ENCODE results near the gene TEPSIN.
"Not testable (repeated sequence)": the region's sequence is repeated elsewhere in the genome, so short reads cannot be mapped to it uniquely, and the experiment has no call there.

TEPSIN gene

DNA sequence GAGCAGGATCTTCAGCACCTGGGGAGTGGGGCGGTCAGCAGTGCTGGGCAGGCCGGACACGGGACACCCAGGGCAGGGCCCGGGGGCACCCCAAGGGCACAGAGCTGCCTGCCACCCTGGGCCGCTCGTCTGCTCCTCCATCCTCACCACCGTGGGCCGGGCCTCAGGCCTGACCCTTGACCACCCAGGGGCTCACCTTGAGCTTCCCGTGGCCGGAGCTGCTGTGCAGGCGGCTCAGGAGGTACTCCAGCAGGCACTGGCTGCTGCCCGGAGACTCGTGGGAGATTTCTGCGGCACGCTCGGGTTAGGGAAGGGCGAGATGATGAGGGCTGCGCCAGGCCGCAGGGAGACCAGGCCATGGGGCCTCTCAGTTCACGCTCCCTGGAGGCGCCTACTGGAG is 2.1 kb downstream of the TEPSIN start:
- no peak for DNase-seq

DNA sequence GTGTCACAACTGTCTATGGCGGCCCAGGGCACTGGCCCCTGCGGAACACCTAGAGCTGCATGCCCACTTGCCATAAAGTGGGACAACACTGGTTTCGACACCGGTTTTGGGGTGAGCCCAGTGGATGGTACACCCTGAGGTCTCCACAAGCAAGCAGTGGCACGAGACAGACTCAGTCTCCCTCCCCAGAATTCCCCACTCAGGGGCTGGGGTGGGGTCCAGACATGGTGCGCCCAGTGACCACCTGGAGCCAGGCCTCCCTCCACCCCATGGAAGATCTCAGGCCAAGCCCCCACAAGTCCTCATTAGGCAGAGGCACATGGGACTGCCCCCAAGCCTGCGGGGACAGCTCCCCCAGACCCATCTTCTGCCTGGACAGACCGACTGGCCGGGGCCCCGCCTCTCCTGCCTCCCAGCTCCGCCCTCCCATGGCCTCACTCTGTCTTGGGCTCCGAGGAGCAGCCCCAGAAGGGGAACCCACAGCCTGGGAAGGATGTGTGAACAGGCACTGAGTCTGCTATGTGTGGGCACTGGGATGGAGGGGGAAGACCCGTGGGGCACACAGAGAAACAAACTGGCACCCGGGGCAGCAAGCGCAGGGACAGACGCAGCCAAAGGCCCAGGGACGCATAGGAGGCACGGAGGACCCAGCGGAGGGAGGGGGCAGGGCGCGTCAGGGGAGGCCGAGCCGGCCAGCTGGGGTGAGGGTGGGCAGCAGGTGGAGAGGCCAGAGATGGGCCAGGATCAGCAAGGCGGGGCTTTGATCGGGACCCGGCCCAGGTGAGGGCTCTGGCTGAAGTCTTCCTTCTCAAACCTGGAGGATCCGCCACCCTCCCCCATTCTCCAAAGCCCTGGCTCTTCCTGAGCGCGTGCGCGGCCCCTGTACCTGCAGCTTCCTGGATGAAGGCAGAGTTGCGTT is 2.8 kb downstream of the TEPSIN start:
- no peak for DNase-seq

DNA sequence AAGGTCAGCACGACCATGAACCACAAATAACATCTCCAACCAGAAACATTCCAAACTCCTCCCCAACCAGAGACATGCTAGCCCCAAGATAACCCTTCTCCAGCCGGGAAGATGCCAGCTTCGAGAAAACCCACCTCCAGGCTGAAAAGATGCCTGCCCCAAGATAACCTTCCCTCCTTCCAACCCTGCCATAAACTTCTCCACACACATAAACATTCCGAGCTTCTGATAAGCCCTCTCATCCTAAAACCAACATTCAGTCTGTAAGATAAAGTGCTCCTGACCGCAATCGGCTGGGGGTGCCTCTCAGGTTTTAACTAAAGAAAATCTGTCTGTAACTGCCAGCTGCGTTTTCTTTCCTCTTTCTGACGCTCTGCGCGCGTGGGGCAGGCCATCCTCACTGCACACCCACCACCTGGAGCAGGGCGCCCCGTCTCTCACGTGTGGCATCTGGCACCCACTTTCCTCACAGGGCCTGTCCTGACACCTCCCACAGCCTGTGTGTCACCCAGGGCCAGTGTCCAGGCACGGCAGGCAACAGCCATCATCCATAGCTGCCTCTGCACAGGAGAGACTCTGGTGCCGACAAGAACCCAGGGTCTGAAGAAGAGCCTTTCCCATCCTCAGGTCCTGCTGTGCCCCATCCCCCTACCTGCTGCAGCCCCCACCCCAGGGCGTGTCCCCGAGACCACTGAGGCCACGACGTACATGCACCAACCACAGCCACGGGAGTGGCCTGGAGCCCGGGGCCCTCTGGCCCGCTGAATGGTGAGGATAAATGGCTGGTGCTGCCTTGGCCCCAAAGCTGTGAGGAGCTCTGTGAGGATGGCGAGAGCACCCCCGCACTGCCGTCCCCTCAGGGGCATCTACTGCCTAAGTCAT is 3.7 kb downstream of the TEPSIN start:
- DNase-seq: no peak

DNA sequence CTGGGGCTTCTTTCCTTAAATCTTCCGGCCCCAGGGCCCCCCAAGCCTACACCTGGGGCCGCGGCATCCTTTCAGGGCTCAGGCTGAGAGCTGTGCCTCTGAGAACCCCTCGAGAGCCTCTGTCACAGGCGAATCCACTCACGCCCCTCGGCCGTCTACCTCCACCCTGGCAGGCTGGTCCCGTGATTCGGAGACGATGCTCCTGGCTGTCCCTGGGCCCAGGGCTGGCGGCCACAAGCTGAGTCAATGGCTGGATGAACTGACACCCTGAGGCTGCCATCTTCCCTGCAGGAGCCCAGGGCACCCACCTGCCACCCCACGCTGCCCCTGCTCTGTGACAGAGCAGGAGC is 4.4 kb downstream of the TEPSIN start:
- no peak for DNase-seq

DNA sequence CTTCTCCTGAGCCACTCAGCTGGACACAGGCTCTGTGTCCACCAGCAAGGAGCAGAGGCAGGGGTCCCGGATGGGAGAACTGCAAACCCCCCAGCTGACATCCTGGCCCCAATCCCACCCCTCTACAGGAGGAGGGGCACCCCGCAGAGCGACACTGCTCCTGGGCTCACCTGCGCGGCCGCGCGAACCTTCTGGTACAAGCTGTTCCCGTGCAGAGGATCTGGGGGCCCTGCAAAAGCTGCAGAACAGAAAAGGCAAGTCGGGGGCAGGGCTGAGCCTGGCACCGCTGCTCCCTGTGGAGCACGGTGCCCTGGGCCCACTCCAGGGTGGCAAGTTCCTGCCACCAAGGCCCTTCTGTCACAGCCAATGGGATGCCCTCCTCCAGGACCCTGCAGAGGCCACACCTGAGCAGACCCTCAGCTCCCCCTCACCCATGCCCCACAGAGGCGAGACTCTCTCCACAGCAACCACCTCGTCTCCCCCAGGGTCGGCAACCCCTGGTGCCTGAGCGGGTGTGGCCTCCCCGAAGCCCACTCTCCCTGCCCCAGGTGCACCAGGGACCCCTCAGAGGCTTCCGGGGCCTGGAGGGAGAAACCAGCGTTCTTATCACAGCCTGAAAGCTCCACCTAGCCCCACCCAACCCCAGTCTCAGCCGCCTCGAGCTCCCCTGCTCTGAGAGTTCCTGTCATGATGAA is 4.9 kb downstream of the TEPSIN start:
- DNase-seq: no peak

DNA sequence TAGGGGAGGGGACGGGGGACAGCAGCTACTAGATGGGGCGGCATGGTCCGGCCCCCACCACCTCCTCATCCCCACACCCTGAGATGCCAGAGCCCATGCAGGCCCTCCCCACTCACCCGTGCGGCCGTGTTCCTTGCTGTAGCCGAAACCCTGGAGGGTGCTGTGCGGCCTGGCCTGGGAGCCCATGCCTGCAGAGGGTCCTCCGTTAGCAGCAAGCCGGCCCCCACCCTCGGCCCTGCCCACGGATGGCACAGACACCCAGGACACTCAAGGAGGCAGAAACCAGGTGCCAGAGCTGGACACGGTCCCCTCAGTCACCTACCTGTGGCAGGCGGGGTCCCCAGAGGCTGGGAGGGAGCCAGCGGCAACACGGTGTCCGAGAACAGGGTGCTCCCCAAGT is 5.5 kb downstream of the TEPSIN start:
- DNase-seq: no peak

DNA sequence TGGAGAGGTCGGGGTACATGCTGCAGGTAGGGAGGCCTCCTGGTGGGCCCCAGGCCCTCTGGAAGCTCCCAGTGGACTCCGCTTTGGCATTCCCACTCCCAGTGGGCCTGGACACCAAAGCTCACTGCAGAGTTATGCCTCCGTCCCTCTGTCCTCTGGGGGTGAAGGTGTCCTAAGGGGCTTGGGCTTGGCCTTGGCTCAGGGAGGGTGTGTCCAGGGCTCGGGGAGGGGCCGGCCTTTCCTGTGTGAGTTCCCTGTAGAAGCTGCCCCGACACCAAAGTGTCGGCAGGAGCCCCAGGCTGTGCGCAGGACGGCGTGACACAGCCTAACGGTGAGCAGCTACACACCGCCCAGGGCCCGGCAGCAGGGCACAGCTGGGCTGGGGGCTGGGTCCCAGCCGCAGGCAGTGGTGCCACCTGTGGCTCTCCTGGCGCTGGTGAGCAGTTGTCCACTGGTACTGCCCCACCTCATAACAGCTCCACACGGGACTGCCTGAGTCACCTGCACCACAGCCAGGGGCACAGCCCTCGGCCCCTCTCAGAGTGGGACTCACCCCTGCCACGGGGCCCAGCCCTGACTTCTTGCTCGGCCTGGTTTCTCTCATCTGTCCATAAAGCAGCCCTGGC is 6.1 kb downstream of the TEPSIN start:
- DNase-seq: no peak

DNA sequence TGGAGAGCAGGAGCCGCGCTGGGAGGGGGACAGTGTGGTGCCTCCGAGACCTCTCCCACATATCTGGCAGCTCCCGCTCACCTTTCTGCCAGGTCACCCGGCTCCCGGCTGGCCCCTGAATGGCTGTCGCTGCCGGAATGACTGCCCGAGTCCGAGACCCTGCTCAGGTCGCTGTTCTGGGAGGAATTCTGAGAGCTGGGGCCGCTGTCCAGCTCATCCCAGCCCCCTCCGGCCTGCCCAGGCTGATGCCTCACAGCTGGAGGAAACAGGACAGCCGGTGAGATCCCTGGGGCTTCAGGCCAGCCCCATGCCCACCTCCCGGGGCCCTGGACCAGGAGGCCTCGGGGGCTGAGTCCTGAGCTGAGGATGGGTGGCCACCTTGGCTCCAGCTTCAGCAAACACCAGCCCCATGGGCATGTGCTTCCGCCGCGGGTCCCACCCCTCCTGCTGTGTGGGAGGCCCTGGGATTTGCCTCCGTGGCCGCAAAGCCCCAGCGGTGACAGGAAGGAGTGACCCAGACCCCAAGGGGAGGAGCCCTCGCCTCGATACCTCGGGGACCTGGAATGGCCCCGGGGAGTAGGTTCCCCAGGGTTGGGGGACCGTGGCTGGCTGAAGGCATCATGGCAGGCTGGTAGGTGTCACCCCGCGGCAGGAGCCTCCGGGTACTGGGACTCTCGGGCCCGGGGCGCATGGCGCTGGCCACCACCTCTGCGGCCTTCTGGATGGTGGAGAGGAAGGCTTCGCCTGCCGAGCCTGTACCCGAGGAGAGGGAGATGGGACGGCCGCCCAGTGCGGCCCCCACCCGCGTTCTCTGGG is 6.9 kb downstream of the TEPSIN start:
- no peak for DNase-seq

DNA sequence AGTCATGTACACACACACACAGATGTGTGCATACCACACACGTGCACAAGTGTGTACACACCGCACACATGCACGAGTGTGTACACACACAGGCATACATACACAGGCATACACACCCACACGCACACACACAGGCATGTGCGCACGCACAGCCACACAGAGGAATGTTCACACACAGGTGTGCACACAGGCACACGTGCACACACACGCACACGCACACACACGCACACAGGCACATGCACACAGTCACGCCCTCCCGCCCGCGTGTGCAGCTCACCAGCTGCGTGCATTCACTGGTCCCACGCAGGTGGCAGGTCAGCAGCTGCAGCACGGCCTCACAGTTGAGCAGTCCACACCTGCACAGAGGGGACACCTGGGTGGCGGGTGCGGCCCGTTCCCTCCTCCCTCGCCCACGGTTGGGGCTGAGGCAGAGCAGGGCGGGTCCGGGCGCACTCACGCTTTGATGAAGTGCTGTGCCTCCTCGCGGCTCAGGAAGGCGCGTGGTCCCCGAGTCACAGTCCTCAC is 7.7 kb downstream of the TEPSIN start:
- DNase-seq: no peak

DNA sequence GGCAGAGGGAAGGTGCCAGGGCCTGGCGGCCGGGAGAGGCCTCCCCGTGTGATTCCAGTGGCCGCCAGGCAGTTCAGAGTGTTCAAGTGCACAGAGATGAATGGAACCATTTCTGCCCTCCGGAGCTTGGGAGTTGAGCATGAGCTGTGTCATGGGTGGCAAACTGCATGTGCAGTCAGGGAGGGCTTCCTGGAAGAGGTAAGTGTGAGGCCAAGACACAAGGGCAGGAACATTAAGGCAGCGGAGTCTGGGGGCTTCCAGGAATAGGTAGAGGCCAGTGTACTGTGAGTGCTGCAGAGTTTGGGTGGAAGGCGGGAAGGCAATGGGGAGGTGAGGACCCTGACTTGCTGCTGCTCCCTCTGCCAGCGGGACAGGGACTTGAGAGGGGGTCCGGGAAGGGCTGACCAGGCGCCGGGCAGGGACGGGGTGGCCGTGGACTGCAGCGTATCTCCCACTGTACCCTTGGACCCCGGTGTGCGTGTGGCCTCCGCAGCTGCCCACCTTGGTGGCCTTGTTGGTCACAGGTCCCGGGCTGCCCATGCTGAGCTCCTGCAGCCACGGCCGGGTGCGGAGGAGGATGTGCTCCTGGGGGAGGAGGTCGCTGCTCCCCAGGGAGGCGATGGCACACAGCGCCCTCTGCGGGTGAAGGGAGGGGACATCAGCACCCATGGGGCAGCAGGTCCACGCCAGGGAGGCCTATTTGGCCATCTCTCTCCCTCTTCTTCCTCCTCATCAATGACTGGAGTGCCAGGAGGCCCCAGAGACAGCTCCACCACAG is 8.6 kb downstream of the TEPSIN start:
- DNase-seq: no peak

DNA sequence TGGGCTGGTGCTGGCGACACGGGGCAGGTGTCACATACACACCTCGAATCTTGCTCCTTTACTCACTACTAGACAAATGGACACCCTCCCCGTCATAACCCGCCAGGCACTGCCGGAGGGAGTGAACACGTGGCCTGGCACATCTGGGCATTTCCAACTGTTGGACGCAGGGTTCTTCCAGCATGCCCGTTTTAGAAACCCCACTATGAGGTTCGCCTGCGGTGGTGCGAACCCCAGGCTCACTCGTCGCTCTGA is 9.3 kb downstream of the TEPSIN start:
- no peak for DNase-seq

DNA sequence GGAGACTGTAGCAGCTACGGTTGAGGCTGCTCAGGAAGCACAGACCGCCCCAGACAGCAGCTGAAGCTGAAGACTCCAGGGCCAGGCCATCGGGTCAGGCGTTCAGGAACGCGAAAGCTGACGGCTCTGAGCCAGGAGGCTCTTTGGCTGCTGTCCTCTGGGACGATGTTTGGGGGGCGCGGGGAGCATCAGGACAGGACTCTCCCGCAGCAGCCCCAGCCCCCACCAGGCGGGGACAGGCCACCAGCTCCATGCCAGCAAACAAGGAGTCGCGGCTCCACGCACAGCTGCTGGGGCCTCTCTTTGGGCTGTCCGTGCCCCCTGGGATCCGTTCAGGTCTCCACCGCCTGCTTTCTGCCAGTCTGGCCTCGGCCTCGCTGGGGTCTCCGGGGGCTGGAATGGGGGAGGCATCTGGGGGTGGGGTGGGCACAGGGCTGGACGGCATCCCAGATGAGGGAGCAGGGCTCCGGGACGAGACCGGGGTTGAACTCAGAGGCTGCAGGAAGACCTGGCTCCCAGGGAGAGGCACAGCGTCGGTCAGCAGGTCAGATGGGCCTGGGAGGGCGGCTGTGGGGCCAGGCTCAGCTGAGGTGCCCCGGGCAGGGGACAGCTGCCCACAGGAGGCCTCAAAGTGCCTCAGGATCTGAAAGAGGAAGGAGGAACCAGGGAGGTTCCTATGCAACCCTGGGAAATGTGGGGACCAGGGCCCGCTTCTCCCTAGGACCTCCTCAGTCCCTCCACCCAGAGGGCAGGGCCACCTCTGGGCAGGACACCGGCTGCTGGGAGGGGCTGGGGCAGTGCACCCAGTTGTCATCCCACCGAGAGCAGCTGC is 9.8 kb downstream of the TEPSIN start:
- DNase-seq: peak in 1 of 14 donors; percentile 52

DNA sequence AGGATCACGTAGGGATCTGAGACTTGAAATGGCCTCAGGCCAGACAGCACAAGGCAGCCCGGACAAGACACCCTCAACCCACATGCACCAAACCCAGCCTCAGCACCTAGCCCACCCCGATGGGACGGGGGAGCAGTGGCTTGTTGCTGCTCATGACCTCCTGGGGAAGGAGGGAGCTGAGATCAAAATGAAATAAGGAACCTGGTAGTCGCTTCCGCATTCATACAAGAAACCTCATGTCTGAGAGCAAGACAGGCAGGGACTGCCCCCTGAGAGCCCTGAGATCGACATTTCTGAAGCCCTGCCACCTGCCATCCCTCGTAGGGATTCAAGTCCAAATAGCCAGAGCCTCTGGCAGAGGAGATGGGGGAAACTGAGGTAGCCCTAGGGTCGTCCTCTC is 10.4 kb downstream of the TEPSIN start:
- peak in 4 of 14 donors; percentile 19 to 52 (median 32) for DNase-seq

DNA sequence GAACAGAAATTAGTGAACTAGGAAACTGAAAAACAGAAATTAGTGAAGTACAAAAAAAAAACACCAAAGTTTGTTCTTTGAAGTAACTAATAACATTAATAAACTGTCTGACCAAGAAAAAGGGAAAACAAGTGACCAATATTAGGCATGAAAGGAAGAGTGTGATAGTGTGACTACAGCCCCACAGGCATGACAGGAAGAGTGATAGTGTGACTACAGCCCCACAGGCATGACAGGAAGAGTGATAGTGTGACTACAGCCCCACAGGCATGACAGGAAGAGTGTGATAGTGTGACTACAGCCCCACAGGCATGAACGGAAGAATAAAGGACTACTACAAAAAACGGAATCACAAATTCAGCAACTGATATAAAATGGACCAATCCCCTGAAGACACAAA is 11.2 kb downstream of the TEPSIN start:
- DNase-seq: not testable (repeated sequence)

DNA sequence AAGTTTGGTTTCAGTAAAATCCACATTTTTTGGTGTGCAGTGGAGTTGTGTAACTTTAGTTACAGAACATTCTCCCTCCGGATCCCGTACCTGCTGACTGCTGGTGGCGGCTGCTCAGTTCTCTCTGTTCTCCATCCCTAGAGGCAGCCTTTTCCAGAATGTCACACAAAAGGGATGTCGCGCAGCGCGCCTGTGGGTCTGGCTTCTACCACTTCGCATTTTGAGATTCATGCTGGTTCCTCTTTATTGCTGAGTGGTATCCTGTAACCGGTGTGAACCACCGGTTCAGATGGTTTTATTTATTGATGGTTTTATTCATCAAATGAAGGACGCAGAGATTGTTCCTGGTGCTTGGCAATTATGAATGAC is 15.1 kb downstream of the TEPSIN start:
- no peak for DNase-seq

DNA sequence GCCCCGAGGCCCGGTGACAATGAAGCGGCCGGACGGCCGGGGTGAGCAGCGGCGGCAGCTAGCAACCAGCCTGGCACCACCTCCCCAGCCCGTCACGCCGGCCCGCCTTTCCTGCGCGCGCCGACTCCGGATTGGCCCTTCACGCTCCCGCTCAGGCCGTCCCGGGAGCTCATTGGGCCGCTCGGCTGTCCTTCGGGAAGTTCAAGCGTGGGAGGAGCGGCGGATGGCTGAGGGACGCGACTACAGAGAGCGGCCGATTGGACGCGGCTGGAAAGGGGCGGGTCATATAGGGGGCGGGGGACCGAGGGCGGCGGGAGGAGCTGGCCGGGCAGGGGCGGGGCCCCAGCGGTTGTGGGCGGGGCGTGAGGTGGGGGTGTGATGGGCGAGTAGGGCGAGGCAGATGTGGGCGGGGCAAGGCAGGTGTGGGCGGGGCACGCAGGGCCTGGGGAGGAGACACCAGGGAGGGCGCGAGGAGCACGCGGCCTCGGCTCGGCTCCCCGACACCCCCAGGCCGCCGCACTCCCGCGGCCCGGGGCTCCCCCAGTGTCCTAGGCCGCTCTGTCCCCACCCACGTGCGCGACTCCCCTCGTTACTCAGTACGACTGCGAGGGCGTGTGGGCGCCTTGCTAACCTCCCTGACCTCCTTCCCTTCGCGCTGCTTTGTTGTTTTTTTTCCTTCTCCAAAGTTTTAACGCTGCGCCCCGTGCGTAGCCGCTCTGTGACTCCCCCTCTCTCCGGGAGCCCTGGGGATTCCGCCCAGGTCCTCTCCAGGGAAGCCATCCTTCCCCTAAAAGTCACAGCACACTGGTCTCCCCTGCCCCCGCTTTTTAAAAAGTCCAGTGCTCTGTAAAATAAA is 15.7 kb downstream of the TEPSIN start, which contains the start of gene CEP131:
CEP131 (minus strand) TSS at position 60 of the 856 bp plus-strand sequence. CDS start 2,909 bp downstream, outside the sequence.
- peak; percentile 90 to 99 (median 97) for DNase-seq

DNA sequence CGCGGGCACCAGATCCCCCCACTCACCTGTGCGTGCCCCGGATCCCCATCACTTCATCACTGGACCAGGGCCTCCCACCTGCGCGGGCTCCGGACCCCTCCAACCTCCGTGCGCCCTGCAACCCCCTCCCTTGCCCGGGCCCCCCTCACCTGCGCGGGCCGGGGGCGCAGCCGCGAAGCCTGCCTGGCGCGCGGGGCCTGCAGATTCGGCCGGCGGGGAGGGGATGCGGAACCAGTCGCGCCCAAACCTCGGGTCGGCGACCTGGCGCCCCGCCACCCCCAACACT is 16.3 kb downstream of the TEPSIN start:
- no peak for DNase-seq

DNA sequence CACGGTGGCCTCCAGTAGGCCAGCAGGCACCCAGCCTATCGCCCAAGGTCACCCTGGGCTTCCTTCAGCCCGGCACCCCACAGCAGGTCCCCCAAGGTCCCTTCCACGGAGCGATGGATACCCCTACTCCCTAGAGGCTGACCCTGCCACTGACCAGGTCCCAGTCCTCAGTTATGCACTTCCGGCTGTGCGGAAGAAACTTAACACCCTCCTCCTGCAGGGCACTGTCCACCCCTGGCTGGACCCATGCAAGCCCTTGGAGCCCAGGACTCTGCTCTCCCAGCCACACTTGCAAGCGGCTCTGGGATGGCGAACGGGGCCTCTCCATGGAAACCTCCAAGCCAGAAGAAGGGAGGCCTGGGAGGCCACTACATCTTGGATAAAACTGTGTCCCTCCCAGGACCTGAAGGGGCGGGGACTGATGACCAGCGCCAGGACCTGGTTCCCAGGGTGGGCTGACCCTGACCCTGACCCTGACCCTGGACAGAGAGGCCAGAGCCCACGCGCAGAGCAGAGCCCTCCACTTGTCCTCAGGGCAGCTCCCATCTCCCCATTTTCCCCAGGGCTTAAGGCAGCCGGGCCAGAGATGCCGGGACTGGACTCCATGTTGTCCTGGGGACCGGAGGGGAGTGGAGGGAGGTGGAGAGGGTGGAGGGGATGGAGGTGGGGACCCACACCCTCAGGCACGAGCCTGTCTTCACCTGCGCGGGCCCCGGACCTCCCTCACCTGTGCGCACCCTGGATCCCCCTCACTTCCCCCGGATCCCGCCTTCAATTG is 16.8 kb downstream of the TEPSIN start:
- DNase-seq: no peak
